IMR-90 (cell line): Measurements from ENCODE around the gene MPZ.

Source experiments
- CHD1 ChIP-seq: IDR thresholded peaks from 2 replicates; pipeline ENCODE4 v1.6.1; 2012; ENCODE audit warnings: low read depth, low read length, improper control_type of control experiment
- CTCF ChIP-seq: conservative IDR thresholded peaks from 2 replicates; pipeline ENCODE4 v1.5.1; 2012; ENCODE audit warnings: mild to moderate bottlenecking, low read depth, low read length, improper control_type of control experiment
- FOS ChIP-seq: fragments of 150-350 bp; IDR thresholded peaks from 2 replicates; pipeline ENCODE4 v1.6.1; 2016; ENCODE audit warnings: low read depth, low read length
- MAFK ChIP-seq: IDR thresholded peaks from 2 replicates; pipeline ENCODE4 v1.6.1; 2012; ENCODE audit warnings: low read depth, low read length, improper control_type of control experiment
- MAZ ChIP-seq: IDR thresholded peaks from 2 replicates; pipeline ENCODE4 v1.6.1; 2012; ENCODE audit warnings: low read depth, mild to moderate bottlenecking, low read length, improper control_type of control experiment, moderate library complexity, borderline replicate concordance
- NFE2L2 ChIP-seq: fragments of 150-350 bp; IDR thresholded peaks from 2 replicates; pipeline ENCODE4 v1.6.1; 2016; ENCODE audit warnings: low read depth, mild to moderate bottlenecking, low read length
- POLR2A ChIP-seq: IDR thresholded peaks from 2 replicates; pipeline ENCODE4 v1.6.1; 2012; ENCODE audit warnings: mild to moderate bottlenecking, low read depth, low read length
- RAD21 ChIP-seq: IDR thresholded peaks from 2 replicates; pipeline ENCODE4 v1.6.1; 2012; ENCODE audit warnings: low read length, improper control_type of control experiment
- RCOR1 ChIP-seq: IDR thresholded peaks from 2 replicates; pipeline ENCODE4 v1.6.1; 2012; ENCODE audit warnings: mild to moderate bottlenecking, low read length, improper control_type of control experiment; ENCODE audit not compliant: insufficient replicate concordance
- RFX5 ChIP-seq: IDR thresholded peaks from 2 replicates; pipeline ENCODE4 v1.8.0; 2012; ENCODE audit warnings: low read depth, mild to moderate bottlenecking, low read length, moderate library complexity
- SMC3 ChIP-seq: fragments of 150-350 bp; IDR thresholded peaks from 2 replicates; pipeline ENCODE4 v1.6.1; 2016; ENCODE audit warnings: low read depth, mild to moderate bottlenecking, antibody characterized with exemption, low read length, moderate library complexity
- USF2 ChIP-seq: fragments of 150-350 bp; IDR thresholded peaks from 2 replicates; pipeline ENCODE4 v1.6.1; 2017; ENCODE audit warnings: mild to moderate bottlenecking, antibody characterized with exemption, low read length, low read depth

GRCh38 chr1:161307230-161307768 is 2.5 kb downstream of the MPZ start:
- 0 out of 2 replicates have a peak, but pooled peaks have one; percentile 45 for TF ChIP-seq NFE2L2
- TF ChIP-seq RFX5 = no peak
- no peak for TF ChIP-seq CTCF
- TF ChIP-seq POLR2A = no peak
- TF ChIP-seq RAD21 = no peak
- no peak for TF ChIP-seq SMC3
- TF ChIP-seq USF2 = no peak
- no peak for TF ChIP-seq RCOR1
- TF ChIP-seq FOS = no peak
- TF ChIP-seq CHD1 = no peak
- TF ChIP-seq MAZ = no peak
- no peak for TF ChIP-seq MAFK
